LNCAP (cell line): Measurements from ENCODE around the gene BDNF.

ENCODE experiments used
- TF ChIP-seq, protein P1 (sequence below): fragments of 450-650 bp; IDR thresholded peaks from 2 replicates; pipeline ENCODE4 v1.5.1; 2017; ENCODE audit warnings: mild to moderate bottlenecking

Gene BDNF

DNA sequence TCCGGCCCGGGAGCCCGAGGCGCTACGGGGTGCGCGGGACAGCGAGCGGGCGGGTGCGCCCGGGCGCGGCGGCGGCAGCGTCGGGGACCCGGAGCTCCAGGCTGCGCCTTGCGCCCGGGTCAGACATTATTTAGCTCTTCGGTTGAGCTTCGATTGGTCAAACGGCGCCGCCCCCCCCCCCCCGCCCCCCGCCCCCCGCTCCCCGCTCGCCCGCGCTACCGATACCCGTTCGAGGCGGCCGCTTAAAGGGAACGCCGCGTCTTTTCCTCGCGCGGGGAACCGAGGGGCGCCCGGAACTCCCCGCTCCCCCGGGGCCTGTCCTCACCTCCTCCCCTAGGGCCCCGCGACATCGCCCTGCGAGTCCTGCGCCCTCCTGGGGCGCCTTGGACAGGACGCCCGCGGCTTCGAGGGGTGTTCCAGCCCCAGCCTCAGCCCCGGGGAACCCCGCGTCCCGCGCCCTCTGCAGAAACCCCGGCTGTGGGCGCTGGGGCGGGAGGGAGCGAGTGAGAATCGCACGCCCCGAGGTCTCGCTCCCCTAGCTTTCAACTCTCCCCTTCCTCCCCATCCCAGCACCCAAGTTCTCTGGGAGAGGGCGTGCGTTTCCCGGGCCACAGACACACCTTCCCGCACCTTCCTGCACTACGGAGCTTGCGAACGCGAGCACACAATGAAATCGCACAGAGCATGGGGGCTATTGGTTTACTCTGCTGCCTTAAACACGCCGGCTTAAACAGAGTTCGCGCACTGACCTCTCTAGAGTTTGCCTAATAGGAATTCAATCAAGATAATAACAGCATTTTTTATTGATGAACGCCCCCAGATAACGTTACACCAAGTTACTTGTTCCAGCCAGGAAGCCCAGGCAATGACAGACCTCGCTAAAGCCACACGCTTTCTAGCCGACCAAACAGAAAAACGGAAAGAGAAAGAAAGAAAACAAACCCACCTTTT lies at the start of gene BDNF:
Gene BDNF (minus strand): TSS at position 105 of the 951 bp plus-strand sequence. CDS start 41,891 bp downstream, outside the sequence.
- TF ChIP-seq, protein P1, sequence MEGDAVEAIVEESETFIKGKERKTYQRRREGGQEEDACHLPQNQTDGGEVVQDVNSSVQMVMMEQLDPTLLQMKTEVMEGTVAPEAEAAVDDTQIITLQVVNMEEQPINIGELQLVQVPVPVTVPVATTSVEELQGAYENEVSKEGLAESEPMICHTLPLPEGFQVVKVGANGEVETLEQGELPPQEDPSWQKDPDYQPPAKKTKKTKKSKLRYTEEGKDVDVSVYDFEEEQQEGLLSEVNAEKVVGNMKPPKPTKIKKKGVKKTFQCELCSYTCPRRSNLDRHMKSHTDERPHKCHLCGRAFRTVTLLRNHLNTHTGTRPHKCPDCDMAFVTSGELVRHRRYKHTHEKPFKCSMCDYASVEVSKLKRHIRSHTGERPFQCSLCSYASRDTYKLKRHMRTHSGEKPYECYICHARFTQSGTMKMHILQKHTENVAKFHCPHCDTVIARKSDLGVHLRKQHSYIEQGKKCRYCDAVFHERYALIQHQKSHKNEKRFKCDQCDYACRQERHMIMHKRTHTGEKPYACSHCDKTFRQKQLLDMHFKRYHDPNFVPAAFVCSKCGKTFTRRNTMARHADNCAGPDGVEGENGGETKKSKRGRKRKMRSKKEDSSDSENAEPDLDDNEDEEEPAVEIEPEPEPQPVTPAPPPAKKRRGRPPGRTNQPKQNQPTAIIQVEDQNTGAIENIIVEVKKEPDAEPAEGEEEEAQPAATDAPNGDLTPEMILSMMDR: no peak

DNA sequence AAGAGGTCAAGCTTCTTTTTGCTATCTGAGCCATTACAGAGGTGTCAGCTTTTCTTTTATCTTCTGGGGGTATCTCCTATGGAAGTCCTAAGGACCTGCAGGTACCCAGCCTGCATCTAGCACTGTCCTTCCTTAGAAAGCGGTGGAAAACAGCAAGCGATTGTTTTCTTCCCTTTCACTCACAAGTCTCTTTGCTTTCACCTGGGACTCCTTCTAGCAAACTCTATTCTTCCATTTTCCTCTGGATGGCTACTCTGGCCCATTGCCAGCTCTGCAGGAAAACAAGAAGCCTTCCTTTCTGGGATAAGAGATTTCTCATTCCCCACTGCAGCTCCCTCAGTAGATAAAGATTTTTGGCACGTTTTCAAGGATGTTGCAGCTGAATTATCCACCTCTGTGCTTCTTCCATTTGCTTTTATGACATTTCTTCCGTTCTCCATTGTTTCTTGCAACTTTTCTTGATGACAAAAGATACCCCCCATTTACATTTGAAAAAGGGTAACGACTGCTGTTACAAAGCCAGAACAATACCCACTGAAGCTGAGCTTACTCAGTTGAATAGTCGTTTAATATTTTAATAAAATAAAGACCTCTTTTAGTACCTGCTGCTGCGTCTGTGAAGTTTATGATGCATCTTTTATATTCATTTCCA lies 40.2 kb upstream of the BDNF start:
- TF ChIP-seq, protein P1: no peak

DNA sequence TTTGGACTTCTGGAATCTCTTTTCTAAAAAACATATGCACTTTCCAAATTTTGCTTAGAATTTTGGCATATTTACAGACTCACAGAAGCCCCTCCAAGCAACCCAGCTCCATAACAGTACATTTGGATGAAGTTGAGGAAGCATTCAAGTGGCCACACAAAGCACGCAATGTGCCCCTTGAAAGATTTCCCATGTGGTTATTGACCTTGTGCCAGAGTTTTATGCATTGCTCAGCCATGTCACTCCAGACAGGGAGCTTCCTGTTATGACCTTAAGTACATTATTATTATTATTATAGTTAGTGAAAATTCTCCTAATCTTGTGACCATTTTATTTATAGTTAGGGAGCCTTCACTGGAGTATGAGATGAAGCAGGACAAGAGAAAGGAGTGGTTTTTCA lies 35.0 kb upstream of the BDNF start:
- TF ChIP-seq, protein P1: no peak

DNA sequence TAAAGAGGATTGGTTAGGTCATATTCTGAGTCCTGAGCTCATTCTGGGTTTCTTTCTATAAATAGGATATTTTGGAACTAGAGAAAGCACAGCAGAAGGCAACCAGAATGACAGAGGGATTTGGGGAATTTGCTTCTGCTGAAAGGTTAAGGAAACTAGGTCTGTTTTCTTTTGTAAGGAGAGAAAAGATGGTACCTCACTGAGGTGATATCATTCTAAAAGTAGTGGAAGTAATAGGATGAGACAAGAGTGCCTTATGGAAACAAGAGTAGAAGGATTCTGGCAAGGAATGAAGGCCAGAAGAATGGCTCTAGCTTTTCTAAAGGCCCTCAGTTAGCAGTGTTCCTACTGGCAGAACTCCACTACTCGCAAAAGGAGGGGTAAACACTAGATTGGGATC lies 26.7 kb upstream of the BDNF start:
- TF ChIP-seq, protein P1: no peak

DNA sequence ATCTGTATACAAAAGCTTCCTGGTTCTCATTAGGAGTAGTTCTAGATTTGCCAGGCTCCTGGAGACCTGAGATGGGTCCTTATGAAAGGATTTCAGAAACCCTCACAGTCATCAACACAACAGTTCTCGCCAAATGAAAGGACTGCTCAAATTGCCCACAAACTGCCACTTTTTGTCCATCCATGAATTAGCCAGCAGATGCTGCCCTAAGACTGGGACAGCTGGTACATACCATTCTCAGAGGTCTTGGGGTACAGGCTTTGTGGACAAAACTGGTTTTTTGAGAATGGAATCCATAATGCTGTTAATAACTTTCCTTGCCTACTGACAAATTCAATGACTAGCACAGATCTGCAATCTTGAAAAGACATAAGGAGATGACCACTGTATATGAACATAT lies 23.4 kb upstream of the BDNF start:
- TF ChIP-seq, protein P1: no peak

DNA sequence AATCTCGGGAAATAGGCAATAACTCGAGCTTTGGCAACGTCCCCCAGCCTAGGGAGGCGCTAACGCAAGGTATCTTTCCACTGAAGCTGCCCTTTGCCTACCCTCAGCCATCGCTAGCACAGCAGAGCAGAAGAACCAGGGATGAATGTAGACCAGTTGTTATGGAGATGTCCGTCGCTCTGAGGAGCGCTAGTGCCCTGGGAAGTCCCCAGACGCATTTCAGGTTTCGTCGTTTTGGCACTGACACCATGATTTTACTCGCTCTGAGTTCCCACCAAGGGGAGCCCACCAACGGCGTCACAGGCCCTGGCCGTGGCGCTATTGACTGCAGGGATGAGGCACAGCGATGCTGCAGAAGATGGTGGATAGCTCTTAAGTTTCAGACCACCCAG lies 22.7 kb upstream of the BDNF start:
- TF ChIP-seq, protein P1: no peak

DNA sequence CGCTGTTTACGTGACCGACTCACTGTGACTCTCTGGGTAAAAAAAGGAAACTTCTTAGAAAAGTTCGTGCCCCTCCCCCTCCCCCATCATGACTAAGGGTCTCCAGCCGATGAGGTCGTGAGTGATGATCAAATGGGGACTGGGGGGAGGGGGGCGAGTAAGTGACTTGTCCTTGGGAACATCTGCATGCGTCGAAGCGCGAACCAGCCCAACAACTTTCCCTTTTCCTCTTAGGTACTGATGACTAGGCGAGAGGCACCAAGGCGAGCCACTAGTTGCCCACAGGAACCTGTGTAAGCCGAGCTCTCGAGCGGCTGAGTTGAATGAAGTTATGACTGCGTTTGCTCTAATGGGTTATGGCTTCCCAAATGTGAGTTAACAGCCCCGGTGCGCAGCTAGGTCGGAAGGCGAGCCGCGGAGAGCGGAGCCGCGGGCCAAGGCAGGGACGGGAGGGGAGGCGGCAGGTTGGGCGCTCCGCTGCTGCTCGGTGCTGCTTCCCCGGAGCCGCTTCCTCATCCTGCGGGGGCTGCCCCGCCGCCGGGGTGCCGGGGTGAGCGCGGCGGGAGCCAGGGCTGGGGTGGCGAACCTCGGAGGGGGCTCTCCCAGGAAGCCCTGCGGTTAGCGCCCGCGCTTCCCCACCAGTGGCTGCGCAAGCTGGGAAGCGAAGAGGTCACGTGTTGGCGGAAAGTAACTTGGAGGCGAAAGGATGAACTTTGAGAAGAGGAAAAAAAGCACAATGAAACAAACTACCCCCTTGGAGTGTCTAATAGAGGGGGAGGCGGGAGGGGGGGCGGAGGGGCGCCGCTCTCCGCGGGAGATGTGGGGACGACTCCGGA lies 22.1 kb upstream of the BDNF start:
- TF ChIP-seq, protein P1: no peak
